ENCODE results near the gene TP53TG5. TPM values are rescaled to one million over a fixed set of nuclear protein-coding genes. Genes with fewer than 3 reads are reported as not detected.
A peak's percentile ranks its signal among the peaks of the same experiment; 100 is the strongest.

The TP53TG5 gene
- total and polyA plus RNA-seq, 2 experiments from 2014 or later: not detected

DNA sequence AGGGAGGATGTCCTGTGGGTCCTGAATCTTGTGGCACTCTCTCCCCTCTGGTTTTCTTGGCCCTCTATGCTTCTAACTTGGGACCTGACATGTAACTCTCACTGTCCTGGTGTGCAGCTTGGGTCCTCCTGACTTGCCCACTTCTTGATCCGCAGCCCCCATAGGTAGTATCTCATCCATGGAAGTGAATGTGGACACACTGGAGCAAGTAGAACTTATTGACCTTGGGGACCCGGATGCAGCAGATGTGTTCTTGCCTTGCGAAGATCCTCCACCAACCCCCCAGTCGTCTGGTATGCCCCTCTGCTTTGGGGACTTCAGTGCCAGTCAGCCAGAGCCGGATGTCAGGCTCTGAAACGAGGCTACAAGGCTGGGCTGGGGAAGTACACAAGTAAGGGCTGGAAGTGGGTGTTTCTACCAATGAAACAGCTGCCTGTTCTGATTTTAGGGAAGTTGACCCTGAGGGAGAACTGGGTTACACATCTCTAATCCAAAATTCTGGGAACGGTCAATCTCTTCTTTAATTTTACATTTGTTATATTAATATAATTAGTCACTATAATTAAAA is 30.6 kb upstream of the TP53TG5 start (continued):
- TF ChIP-seq POLR2AphosphoS5 (IDR thresholded peaks at IDR 0.05; ENCODE audit: low read depth) (no peak), JUNB (IDR thresholded peaks at IDR 0.05; ENCODE audit: unreplicated experiment) (no peak), EZH2 (IDR thresholded peaks at IDR 0.05; ENCODE audit: low read depth, unreplicated experiment) (no peak), ETS1 (IDR thresholded peaks at IDR 0.05) (no peak), ZNF331 (CRISPR knock-in tag; IDR thresholded peaks at IDR 0.05; ENCODE audit: low read depth) (no peak)

DNA sequence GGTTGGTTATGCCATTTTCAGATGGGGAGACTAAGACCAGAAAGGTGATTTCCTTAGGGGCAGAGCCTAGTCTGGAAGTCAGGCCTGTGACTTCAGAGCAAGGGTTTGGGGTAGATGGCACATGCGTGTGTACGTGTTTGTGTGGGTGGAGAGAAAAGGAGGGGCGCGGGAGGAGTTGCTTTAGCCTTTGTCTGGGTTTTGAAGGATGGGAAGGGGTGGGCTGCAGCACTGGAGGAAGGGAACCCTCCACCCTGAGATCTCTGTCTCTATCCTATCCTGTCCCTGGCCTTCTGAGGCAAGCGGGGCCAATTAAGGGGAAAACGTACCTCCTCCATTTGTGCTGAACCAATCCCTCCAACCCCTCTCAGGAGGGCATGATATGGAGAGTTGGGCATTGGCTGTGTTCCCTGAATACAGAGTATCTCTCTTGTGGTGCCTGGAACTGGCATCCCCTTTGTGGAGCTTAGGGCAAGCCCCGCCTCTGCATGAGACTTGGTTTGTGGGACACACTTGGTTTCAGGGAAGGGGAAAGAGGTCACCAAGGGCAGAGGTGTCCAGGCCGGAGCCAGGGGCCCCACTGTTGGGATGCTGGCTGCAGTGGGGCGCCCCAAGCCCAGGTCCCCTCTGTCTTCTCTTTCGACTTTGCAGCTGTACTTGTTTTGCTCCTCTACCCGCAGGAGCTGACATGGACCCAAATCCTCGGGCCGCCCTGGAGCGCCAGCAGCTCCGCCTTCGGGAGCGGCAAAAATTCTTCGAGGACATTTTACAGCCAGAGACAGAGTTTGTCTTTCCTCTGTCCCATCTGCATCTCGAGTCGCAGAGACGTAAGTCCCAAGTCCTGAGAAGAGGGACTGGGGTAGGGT is 29.9 kb upstream of the TP53TG5 start, which contains the start of gene DBNDD2:
Gene DBNDD2, plus strand, starts transcription at position 507 of the 863 bp plus-strand sequence. Its CDS starts 179 bp downstream, at position 686.
- H3K27ac Mint-ChIP-seq: no peak within 1 kb of the TSS
- H3K27me3 Mint-ChIP-seq (ENCODE audit: insufficient read depth, low read depth, poor library complexity): peaks cover 28% of the 10 kb centered on the region
- peak within 1 kb of the TSS; percentile 97 for H3K4me2 ChIP-seq
- H3K4me3 Mint-ChIP-seq: peak within 1 kb of the TSS; percentile 86
- H3K27me3 ChIP-seq (ENCODE audit: insufficient read depth): peaks cover 36% of the 10 kb centered on the region
- H4K20me1 ChIP-seq (replicated peaks; ENCODE audit: insufficient read depth): no peaks in the 10 kb centered on the region; the same call in 1 of the 2 replicates
- peaks cover 21% of the 10 kb centered on the region for H3K36me3 Mint-ChIP-seq (ENCODE audit: low read depth)
- H3K4me3 ChIP-seq: peak within 1 kb of the TSS; percentile 95
- H3K27ac ChIP-seq (ENCODE audit: low read depth): no peak within 1 kb of the TSS
- H3K9me3 Mint-ChIP-seq: no peaks in the 10 kb centered on the region
- peak within 1 kb of the TSS; percentile 90 for H2AFZ ChIP-seq
- DNase-seq (ENCODE audit: low spot score): no peak
- no peaks in the 10 kb centered on the region for H3K9me2 ChIP-seq (ENCODE audit: insufficient read depth)
- H3K36me3 ChIP-seq (ENCODE audit: insufficient read depth): peaks cover 8% of the 10 kb centered on the region
- peaks cover 11% of the 10 kb centered on the region; the same call in 1 of the 2 replicates for H3F3A ChIP-seq (replicated peaks; ENCODE audit: low read depth)
- ATAC-seq: no peak
- peaks cover 9% of the 10 kb centered on the region for H3K79me2 ChIP-seq (replicated peaks; ENCODE audit: insufficient read depth)
- H3K4me1 Mint-ChIP-seq: peaks cover 10% of the 10 kb centered on the region
- peaks cover 11% of the 10 kb centered on the region; the same call in 1 of the 2 replicates for H3K4me1 ChIP-seq (ENCODE audit: insufficient read depth)
- TF ChIP-seq POLR2AphosphoS5 (IDR thresholded peaks at IDR 0.05; ENCODE audit: low read depth) (no peak), EZH2phosphoT487 (IDR thresholded peaks at IDR 0.05; ENCODE audit: unreplicated experiment) (no peak), NANOG (IDR thresholded peaks at IDR 0.05; ENCODE audit: borderline replicate concordance) (no peak), ZNF331 (CRISPR knock-in tag; IDR thresholded peaks at IDR 0.05; ENCODE audit: low read depth) (no peak), CREB1 (CRISPR knock-in tag; IDR thresholded peaks at IDR 0.05; ENCODE audit: low read depth) (no peak), CTCF (conservative IDR thresholded peaks at IDR 0.05; ENCODE audit: low read depth in 2 of 2) (no peak), EZH2 (IDR thresholded peaks at IDR 0.05; ENCODE audit: low read depth, unreplicated experiment) (no peak), ZNF114 (CRISPR knock-in tag; IDR thresholded peaks at IDR 0.05) (no peak)
- TF ChIP-seq, protein P1, sequence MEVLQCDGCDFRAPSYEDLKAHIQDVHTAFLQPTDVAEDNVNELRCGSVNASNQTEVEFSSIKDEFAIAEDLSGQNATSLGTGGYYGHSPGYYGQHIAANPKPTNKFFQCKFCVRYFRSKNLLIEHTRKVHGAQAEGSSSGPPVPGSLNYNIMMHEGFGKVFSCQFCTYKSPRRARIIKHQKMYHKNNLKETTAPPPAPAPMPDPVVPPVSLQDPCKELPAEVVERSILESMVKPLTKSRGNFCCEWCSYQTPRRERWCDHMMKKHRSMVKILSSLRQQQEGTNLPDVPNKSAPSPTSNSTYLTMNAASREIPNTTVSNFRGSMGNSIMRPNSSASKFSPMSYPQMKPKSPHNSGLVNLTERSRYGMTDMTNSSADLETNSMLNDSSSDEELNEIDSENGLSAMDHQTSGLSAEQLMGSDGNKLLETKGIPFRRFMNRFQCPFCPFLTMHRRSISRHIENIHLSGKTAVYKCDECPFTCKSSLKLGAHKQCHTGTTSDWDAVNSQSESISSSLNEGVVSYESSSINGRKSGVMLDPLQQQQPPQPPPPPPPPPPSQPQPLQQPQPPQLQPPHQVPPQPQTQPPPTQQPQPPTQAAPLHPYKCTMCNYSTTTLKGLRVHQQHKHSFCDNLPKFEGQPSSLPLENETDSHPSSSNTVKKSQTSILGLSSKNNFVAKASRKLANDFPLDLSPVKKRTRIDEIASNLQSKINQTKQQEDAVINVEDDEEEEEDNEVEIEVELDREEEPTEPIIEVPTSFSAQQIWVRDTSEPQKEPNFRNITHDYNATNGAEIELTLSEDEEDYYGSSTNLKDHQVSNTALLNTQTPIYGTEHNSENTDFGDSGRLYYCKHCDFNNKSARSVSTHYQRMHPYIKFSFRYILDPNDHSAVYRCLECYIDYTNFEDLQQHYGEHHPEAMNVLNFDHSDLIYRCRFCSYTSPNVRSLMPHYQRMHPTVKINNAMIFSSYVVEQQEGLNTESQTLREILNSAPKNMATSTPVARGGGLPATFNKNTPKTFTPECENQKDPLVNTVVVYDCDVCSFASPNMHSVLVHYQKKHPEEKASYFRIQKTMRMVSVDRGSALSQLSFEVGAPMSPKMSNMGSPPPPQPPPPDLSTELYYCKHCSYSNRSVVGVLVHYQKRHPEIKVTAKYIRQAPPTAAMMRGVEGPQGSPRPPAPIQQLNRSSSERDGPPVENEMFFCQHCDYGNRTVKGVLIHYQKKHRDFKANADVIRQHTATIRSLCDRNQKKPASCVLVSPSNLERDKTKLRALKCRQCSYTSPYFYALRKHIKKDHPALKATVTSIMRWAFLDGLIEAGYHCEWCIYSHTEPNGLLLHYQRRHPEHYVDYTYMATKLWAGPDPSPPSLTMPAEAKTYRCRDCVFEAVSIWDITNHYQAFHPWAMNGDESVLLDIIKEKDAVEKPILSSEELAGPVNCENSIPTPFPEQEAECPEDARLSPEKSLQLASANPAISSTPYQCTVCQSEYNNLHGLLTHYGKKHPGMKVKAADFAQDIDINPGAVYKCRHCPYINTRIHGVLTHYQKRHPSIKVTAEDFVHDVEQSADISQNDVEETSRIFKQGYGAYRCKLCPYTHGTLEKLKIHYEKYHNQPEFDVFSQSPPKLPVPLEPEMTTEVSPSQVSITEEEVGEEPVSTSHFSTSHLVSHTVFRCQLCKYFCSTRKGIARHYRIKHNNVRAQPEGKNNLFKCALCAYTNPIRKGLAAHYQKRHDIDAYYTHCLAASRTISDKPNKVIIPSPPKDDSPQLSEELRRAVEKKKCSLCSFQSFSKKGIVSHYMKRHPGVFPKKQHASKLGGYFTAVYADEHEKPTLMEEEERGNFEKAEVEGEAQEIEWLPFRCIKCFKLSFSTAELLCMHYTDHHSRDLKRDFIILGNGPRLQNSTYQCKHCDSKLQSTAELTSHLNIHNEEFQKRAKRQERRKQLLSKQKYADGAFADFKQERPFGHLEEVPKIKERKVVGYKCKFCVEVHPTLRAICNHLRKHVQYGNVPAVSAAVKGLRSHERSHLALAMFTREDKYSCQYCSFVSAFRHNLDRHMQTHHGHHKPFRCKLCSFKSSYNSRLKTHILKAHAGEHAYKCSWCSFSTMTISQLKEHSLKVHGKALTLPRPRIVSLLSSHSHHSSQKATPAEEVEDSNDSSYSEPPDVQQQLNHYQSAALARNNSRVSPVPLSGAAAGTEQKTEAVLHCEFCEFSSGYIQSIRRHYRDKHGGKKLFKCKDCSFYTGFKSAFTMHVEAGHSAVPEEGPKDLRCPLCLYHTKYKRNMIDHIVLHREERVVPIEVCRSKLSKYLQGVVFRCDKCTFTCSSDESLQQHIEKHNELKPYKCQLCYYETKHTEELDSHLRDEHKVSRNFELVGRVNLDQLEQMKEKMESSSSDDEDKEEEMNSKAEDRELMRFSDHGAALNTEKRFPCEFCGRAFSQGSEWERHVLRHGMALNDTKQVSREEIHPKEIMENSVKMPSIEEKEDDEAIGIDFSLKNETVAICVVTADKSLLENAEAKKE (CRISPR knock-in tag; IDR thresholded peaks at IDR 0.05): no peak

All from GM23338 (cell line).